Activated CD4-positive, alpha-beta T cell treated with anti-CD3 and anti-CD28 coated beads, Interleukin-2, amount 50 U/mL, for 4 hours (primary cell): ENCODE measurements around the gene ZNG1F.
"Not testable (repeated sequence)": the region's sequence is repeated elsewhere in the genome, so short reads cannot be mapped to it uniquely, and the experiment has no call there.

Source experiments
- DNase-seq, 2 experiments: peaks; one replicate each; pipeline ENCODE4 v3.0.0-alpha.2; 2020

ZNG1F gene

DNA sequence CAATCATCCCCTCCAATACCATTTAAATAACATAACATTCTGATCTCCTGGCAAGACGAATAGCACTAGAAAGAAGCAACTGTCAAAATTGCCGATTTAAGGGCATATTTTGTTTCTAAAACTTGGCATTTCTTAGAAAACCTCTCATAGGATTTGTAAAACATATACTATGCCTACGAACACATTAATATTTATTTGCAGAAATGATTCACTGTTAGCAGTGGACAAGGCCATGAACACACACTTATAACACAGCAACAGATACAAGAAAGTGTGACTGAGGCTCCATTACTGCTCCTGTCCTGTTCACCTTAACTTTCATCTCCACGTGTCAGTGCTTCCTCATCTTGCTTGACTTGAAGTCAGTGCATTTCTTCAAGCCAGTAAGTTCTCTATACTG is 106.8 kb downstream of the ZNG1F start:
- DNase-seq = not testable (repeated sequence)
